ENCODE data around the gene ATXN7L3.

Gene ATXN7L3

DNA sequence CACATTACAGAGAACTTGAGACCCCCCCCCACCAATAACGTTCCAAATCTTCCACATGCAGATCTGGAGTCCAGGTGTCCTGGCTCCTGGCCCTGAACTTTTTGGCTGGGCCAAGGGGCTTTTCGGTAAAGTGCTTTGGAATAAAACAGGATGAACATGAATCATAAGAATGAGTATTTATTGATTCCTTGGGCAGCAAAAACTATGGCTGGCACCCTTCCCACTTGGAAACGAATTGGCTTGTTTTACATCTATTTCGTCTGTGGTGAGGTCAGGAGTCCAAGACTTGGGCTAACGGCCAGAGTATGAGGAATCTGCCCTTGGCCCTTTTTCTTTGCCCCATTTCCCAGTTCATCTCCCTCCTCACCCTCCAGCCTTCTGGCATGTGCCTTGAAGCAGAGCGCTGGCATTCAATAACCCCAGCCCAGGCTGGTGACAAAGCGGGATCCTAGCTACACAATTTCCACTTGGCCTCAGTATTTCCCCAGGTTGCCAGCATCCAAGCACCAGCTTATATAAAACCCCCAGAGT, 23.9 kb upstream of the ATXN7L3 start:
- TF ChIP-seq L3MBTL2 (conservative IDR thresholded peaks at IDR 0.05): no peak
- no peak for TF ChIP-seq BHLHE40 (IDR thresholded peaks at IDR 0.05; ENCODE audit: borderline replicate concordance)
- no peak for TF ChIP-seq FOXM1 (IDR thresholded peaks at IDR 0.05; ENCODE audit: borderline replicate concordance)
- no peak for TF ChIP-seq CTBP1 (IDR thresholded peaks at IDR 0.05; ENCODE audit: borderline replicate concordance)
- TF ChIP-seq HDGF (IDR thresholded peaks at IDR 0.05; ENCODE audit: borderline replicate concordance): no peak
- no peak for TF ChIP-seq SP1 (IDR thresholded peaks at IDR 0.05)
- TF ChIP-seq ZNF384 (IDR thresholded peaks at IDR 0.05): no peak
- TF ChIP-seq ARNT (IDR thresholded peaks at IDR 0.05): no peak
- no peak for TF ChIP-seq FOXK2 (IDR thresholded peaks at IDR 0.05)
- TF ChIP-seq LEF1 (IDR thresholded peaks at IDR 0.05; ENCODE audit: borderline replicate concordance): no peak
- TF ChIP-seq SUZ12 (IDR thresholded peaks at IDR 0.05): no peak
- no peak for DNase-seq (ENCODE audit: extremely low spot score)
- ChIA-PET POLR2A (interaction anchor here (0.7 to 0.9 kb wide), 2 partner anchors 88 to 168 kb away, joined by 3 read pairs; no protein-coding TSS in a partner anchor), CTCF (no interaction called here)

- ChIA-PET CTCF (interaction anchor here (0.7 to 1.5 kb wide), 4 partner anchors 11 to 1768 kb away, joined by 3 to 5 read pairs (median 4); no protein-coding TSS in a partner anchor), POLR2A (interaction anchor here (0.9 to 5.1 kb wide), 10 partner anchors 11 to 486 kb away, joined by 3 to 27 read pairs (median 5); partner anchors contain the start of genes ATXN7L3, DBF4B, GRN and SLC25A39)
- no peak for DNase-seq (ENCODE audit: extremely low spot score)
- TF ChIP-seq BHLHE40 (IDR thresholded peaks at IDR 0.05; ENCODE audit: borderline replicate concordance) (no peak), FOXA1 (IDR thresholded peaks at IDR 0.05) (no peak), SUZ12 (IDR thresholded peaks at IDR 0.05) (no peak), ZNF384 (IDR thresholded peaks at IDR 0.05) (peak; percentile 90), HDGF (IDR thresholded peaks at IDR 0.05; ENCODE audit: borderline replicate concordance) (no peak)
These were observed 22.6 kb upstream of the ATXN7L3 start for GRCh38 chr17:44222112-44222869.

- TF ChIP-seq L3MBTL2 (conservative IDR thresholded peaks at IDR 0.05): no peak
- no peak for TF ChIP-seq ARNT (IDR thresholded peaks at IDR 0.05)
- TF ChIP-seq FOXM1 (IDR thresholded peaks at IDR 0.05; ENCODE audit: borderline replicate concordance): no peak
- TF ChIP-seq, protein P1, sequence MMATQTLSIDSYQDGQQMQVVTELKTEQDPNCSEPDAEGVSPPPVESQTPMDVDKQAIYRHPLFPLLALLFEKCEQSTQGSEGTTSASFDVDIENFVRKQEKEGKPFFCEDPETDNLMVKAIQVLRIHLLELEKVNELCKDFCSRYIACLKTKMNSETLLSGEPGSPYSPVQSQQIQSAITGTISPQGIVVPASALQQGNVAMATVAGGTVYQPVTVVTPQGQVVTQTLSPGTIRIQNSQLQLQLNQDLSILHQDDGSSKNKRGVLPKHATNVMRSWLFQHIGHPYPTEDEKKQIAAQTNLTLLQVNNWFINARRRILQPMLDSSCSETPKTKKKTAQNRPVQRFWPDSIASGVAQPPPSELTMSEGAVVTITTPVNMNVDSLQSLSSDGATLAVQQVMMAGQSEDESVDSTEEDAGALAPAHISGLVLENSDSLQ (IDR thresholded peaks at IDR 0.05): no peak
- TF ChIP-seq SP1 (IDR thresholded peaks at IDR 0.05): no peak
- no peak for TF ChIP-seq NFRKB (IDR thresholded peaks at IDR 0.05)
- no peak for TF ChIP-seq ELF4 (IDR thresholded peaks at IDR 0.05)
- TF ChIP-seq LEF1 (IDR thresholded peaks at IDR 0.05; ENCODE audit: borderline replicate concordance): no peak
- no peak for TF ChIP-seq CTBP1 (IDR thresholded peaks at IDR 0.05; ENCODE audit: borderline replicate concordance)
- no peak for TF ChIP-seq BHLHE40 (IDR thresholded peaks at IDR 0.05; ENCODE audit: borderline replicate concordance)
- TF ChIP-seq HDGF (IDR thresholded peaks at IDR 0.05; ENCODE audit: borderline replicate concordance): no peak
- TF ChIP-seq FOXK2 (IDR thresholded peaks at IDR 0.05): no peak
- TF ChIP-seq ZNF384 (IDR thresholded peaks at IDR 0.05): no peak
- no peak for TF ChIP-seq SUZ12 (IDR thresholded peaks at IDR 0.05)
- TF ChIP-seq FOXA1 (IDR thresholded peaks at IDR 0.05): no peak
- TF ChIP-seq TARDBP (IDR thresholded peaks at IDR 0.05): no peak
- ChIA-PET CTCF (interaction anchor here (1.0 to 1.5 kb wide), 3 partner anchors 11 to 109 kb away, joined by 3 to 5 read pairs (median 5); no protein-coding TSS in a partner anchor), POLR2A (interaction anchor here (0.9 to 5.1 kb wide), 12 partner anchors 8 to 487 kb away, joined by 3 to 27 read pairs (median 5); partner anchors contain the start of genes ATXN7L3, DBF4B, GRN and RUNDC3A)
- no peak for DNase-seq (ENCODE audit: extremely low spot score)
These were observed 22.1 kb upstream of the ATXN7L3 start for GRCh38 chr17:44221862-44222111.

DNA sequence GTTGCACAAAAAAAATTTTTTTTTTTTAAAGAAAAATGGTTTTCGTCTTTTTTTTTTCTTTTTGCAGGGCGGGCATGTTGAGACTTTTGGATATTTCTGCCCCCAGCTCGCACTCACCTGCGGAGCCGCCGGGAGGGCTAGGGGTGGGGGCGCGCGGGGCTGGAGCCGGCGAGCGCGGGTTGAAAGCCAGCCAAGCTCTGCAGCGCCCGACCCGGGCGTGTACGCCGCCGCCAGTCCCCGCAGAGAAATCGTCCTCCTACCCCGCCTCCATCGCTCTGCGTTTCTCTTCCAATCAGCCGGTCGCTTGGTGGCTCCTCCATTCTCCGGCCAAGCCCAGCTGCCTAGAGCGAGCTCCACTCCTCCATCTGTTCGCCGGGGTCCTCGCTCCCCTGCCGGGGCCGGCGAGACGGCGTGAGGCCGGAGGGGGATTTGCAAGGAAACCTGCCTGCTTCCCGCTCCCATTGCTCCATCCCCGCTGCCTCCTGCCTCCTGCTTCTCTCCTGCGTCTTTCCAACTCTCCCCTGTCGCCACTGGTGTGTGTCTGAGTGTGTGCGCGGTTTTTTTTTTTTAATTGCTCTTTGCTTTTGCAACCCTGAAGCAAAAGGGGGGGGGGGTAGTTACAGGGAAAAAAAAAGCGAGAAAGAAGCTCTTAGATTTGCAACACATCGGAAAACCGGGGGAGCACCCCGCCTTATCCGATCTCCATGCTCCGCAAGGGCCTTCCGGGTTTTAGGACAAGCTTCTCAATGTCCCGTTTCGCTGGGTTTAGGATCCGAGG, 21.6 kb upstream of the ATXN7L3 start:
- ChIA-PET CTCF (interaction anchor here (0.5 to 1.5 kb wide), 5 partner anchors 10 to 117 kb away, joined by 3 to 5 read pairs (median 3); no protein-coding TSS in a partner anchor), POLR2A (interaction anchor here (0.9 to 5.1 kb wide), 12 partner anchors 8 to 487 kb away, joined by 3 to 27 read pairs (median 5); partner anchors contain the start of genes ATXN7L3, DBF4B, GRN and RUNDC3A)
- DNase-seq (ENCODE audit: extremely low spot score): peak; percentile 55
- TF ChIP-seq ZNF384 (IDR thresholded peaks at IDR 0.05) (peak; percentile 45), SP1 (IDR thresholded peaks at IDR 0.05) (no peak)

GRCh38 chr17:44220213-44221083, 20.8 kb upstream of the ATXN7L3 start:
- peak; percentile 46 for DNase-seq (ENCODE audit: extremely low spot score)
- ChIA-PET CTCF (interaction anchor here (0.8 to 1.5 kb wide), 3 partner anchors 107 to 111 kb away, joined by 3 to 5 read pairs (median 3); no protein-coding TSS in a partner anchor), POLR2A (interaction anchor here (0.6 to 5.1 kb wide), 16 partner anchors 9 to 469 kb away, joined by 3 to 27 read pairs (median 4); partner anchors contain the start of genes ATXN7L3, CCDC43, FAM171A2 and GRN)
- TF ChIP-seq TARDBP (IDR thresholded peaks at IDR 0.05) (no peak), SUZ12 (IDR thresholded peaks at IDR 0.05) (no peak), FOXM1 (IDR thresholded peaks at IDR 0.05; ENCODE audit: borderline replicate concordance) (no peak), ZNF384 (IDR thresholded peaks at IDR 0.05) (no peak), FOXA1 (IDR thresholded peaks at IDR 0.05) (no peak), BHLHE40 (IDR thresholded peaks at IDR 0.05; ENCODE audit: borderline replicate concordance) (no peak), HDGF (IDR thresholded peaks at IDR 0.05; ENCODE audit: borderline replicate concordance) (no peak), LEF1 (IDR thresholded peaks at IDR 0.05; ENCODE audit: borderline replicate concordance) (no peak), ARNT (IDR thresholded peaks at IDR 0.05) (no peak), SP1 (IDR thresholded peaks at IDR 0.05) (no peak), L3MBTL2 (conservative IDR thresholded peaks at IDR 0.05) (no peak; the same call in 1 of the 2 replicates), CTBP1 (IDR thresholded peaks at IDR 0.05; ENCODE audit: borderline replicate concordance) (no peak), ELF4 (IDR thresholded peaks at IDR 0.05) (no peak), NFRKB (IDR thresholded peaks at IDR 0.05) (no peak), FOXK2 (IDR thresholded peaks at IDR 0.05) (no peak)
- TF ChIP-seq, protein P1 (IDR thresholded peaks at IDR 0.05): no peak

Data from HEK293T (cell line).